Measurements from ENCODE around the gene DOK6. TPM values are rescaled to one million over a fixed set of nuclear protein-coding genes. Genes with fewer than 3 reads are reported as not detected.

The DOK6 gene
- total RNA-seq, 1 donor from 2014 or later: 19.7 TPM

- Mint-ChIP-seq H3K4me1 (ENCODE audit: low read depth, unreplicated experiment) (peaks cover 11% of the 10 kb centered on the region), H3K27ac (ENCODE audit: unreplicated experiment) (no peak overlapping the region), H3K36me3 (ENCODE audit: unreplicated experiment) (no peaks in the 10 kb centered on the region), H3K27me3 (ENCODE audit: unreplicated experiment) (peaks cover under 1% of the 10 kb centered on the region), H3K4me3 (ENCODE audit: unreplicated experiment) (no peak overlapping the region), H3K9me3 (ENCODE audit: unreplicated experiment) (no peaks in the 10 kb centered on the region)
- TF ChIP-seq, protein P1, sequence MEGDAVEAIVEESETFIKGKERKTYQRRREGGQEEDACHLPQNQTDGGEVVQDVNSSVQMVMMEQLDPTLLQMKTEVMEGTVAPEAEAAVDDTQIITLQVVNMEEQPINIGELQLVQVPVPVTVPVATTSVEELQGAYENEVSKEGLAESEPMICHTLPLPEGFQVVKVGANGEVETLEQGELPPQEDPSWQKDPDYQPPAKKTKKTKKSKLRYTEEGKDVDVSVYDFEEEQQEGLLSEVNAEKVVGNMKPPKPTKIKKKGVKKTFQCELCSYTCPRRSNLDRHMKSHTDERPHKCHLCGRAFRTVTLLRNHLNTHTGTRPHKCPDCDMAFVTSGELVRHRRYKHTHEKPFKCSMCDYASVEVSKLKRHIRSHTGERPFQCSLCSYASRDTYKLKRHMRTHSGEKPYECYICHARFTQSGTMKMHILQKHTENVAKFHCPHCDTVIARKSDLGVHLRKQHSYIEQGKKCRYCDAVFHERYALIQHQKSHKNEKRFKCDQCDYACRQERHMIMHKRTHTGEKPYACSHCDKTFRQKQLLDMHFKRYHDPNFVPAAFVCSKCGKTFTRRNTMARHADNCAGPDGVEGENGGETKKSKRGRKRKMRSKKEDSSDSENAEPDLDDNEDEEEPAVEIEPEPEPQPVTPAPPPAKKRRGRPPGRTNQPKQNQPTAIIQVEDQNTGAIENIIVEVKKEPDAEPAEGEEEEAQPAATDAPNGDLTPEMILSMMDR (IDR thresholded peaks at IDR 0.05; ENCODE audit: partially characterized antibody, unreplicated experiment): no peak
- DNase-seq: no peak
Measured at GRCh38 chr18:69755856-69756496, 355.3 kb downstream of the DOK6 start.

DNA sequence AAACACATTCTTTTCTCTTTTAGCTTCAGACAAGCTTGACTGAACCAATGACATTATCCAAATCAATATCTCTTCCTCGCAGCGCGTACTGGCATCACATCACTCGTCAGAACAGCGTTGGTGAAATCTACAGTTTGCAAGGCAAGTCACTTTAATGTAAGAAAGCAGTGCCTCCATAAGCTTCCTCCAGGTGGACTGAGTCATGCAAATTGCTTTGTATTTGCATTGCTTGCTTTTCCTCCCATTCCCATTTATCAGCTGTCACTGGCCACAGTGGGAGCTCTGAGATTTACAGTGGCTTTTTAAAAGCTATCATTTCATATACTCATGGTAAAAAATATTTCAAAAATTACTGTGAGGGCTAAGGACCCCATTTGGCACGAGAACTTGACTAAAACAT is 357.0 kb downstream of the DOK6 start:
- no peaks in the 10 kb centered on the region for H3K9me3 Mint-ChIP-seq (ENCODE audit: unreplicated experiment)
- no peaks in the 10 kb centered on the region for H3K27me3 Mint-ChIP-seq (ENCODE audit: unreplicated experiment)
- TF ChIP-seq, protein P1 (IDR thresholded peaks at IDR 0.05; ENCODE audit: partially characterized antibody, unreplicated experiment): no peak
- H3K27ac Mint-ChIP-seq (ENCODE audit: unreplicated experiment): no peak overlapping the region
- H3K4me3 Mint-ChIP-seq (ENCODE audit: unreplicated experiment): no peak overlapping the region
- H3K4me1 Mint-ChIP-seq (ENCODE audit: low read depth, unreplicated experiment): peaks cover 11% of the 10 kb centered on the region
- no peaks in the 10 kb centered on the region for H3K36me3 Mint-ChIP-seq (ENCODE audit: unreplicated experiment)
- DNase-seq: no peak

- H3K4me3 Mint-ChIP-seq (ENCODE audit: unreplicated experiment): no peak overlapping the region
- H3K4me1 Mint-ChIP-seq (ENCODE audit: low read depth, unreplicated experiment): peaks cover 11% of the 10 kb centered on the region
- H3K36me3 Mint-ChIP-seq (ENCODE audit: unreplicated experiment): no peaks in the 10 kb centered on the region
- TF ChIP-seq, protein P1 (IDR thresholded peaks at IDR 0.05; ENCODE audit: partially characterized antibody, unreplicated experiment): no peak
- DNase-seq: no peak
- no peaks in the 10 kb centered on the region for H3K27me3 Mint-ChIP-seq (ENCODE audit: unreplicated experiment)
- no peak overlapping the region for H3K27ac Mint-ChIP-seq (ENCODE audit: unreplicated experiment)
- H3K9me3 Mint-ChIP-seq (ENCODE audit: unreplicated experiment): no peaks in the 10 kb centered on the region
Measured at GRCh38 chr18:69758458-69758857, 357.8 kb downstream of the DOK6 start.

DNA sequence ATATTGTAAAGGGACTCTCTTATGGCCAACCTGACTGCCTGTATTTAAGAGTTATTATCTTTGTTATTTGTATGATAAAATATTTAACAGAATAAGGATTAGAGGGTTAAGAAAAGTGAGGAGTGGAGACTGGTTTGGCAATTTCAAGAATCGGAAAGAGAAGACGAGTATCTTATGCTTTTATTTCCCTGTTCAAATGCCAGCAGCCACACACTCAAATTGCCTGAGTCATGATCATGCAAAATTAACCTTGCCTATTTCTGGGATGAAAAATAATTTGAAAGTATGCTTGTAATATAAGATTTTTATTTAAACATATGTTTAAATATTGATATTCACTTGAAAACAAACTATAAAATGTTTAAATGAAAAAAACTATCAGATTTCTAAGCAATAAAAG is 358.4 kb downstream of the DOK6 start:
- no peaks in the 10 kb centered on the region for H3K27me3 Mint-ChIP-seq (ENCODE audit: unreplicated experiment)
- no peaks in the 10 kb centered on the region for H3K36me3 Mint-ChIP-seq (ENCODE audit: unreplicated experiment)
- no peak for DNase-seq
- no peak overlapping the region for H3K27ac Mint-ChIP-seq (ENCODE audit: unreplicated experiment)
- H3K4me3 Mint-ChIP-seq (ENCODE audit: unreplicated experiment): no peak overlapping the region
- no peaks in the 10 kb centered on the region for H3K9me3 Mint-ChIP-seq (ENCODE audit: unreplicated experiment)
- TF ChIP-seq, protein P1 (IDR thresholded peaks at IDR 0.05; ENCODE audit: partially characterized antibody, unreplicated experiment): no peak
- peaks cover 11% of the 10 kb centered on the region for H3K4me1 Mint-ChIP-seq (ENCODE audit: low read depth, unreplicated experiment)

- Mint-ChIP-seq H3K4me1 (ENCODE audit: low read depth, unreplicated experiment) (peaks cover 4% of the 10 kb centered on the region), H3K27me3 (ENCODE audit: unreplicated experiment) (no peaks in the 10 kb centered on the region)
- DNase-seq: no peak
Measured at GRCh38 chr18:69763002-69763401, 362.3 kb downstream of the DOK6 start.

More at GRCh38 chr18:69763002-69763401, 362.3 kb downstream of the DOK6 start:
- Mint-ChIP-seq H3K4me3 (ENCODE audit: unreplicated experiment) (no peak overlapping the region), H3K9me3 (ENCODE audit: unreplicated experiment) (no peaks in the 10 kb centered on the region), H3K27ac (ENCODE audit: unreplicated experiment) (no peak overlapping the region), H3K36me3 (ENCODE audit: unreplicated experiment) (no peaks in the 10 kb centered on the region)
- TF ChIP-seq, protein P1 (IDR thresholded peaks at IDR 0.05; ENCODE audit: partially characterized antibody, unreplicated experiment): no peak
